Thyroid gland (tissue), 4 donors: ENCODE measurements around the gene AOAH. TPM values are rescaled to one million over a fixed set of nuclear protein-coding genes. Genes with fewer than 3 reads are reported as not detected.
"Not testable (repeated sequence)": the region's sequence is repeated elsewhere in the genome, so short reads cannot be mapped to it uniquely, and the experiment has no call there.

Experiments
- DNase-seq, 2 donors: peaks; one replicate each; pipeline ENCODE4 v3.0.0-alpha.2; 2019
- H3K27ac ChIP-seq, 3 donors: fragments of 200-600 bp; sonication (generic); 1 replicate in 2 of 3; 2 replicates in 1 of 3; pipeline ENCODE4 v1.5.1; 2016 to 2019; ENCODE audit warnings: mild to moderate bottlenecking in 1 of 3, moderate library complexity in 1 of 3
- H3K27me3 ChIP-seq: fragments of 200-600 bp; sonication (generic); one replicate; pipeline ENCODE4 v1.5.1; 2019
- H3K36me3 ChIP-seq, 2 donors: fragments of 200-600 bp; sonication (generic); one replicate each; pipeline ENCODE4 v1.5.1; 2016 to 2019
- H3K4me1 ChIP-seq, 2 donors: fragments of 200-600 bp; sonication (generic); one replicate each; pipeline ENCODE4 v1.5.1; 2017 to 2019
- H3K4me3 ChIP-seq, 3 donors: fragments of 200-600 bp; sonication (generic); replicated peaks in 1 of 3; 1 replicate in 2 of 3; 2 replicates in 1 of 3; pipeline ENCODE4 v1.5.1; 2016; ENCODE audit warnings: mild to moderate bottlenecking in 1 of 3
- H3K9me3 ChIP-seq: fragments of 200-600 bp; sonication (generic); one replicate; pipeline ENCODE4 v1.5.1; 2017
- CTCF ChIP-seq, 6 experiments: fragments of 200-600 bp in 3 of 6; fragments of 450-650 bp in 3 of 6; sonication (generic) in 3 of 6; IDR thresholded peaks; one replicate each; pipeline ENCODE4 v1.5.1; 2016 to 2019; ENCODE audit warnings: antibody characterized with exemption in 6 of 6, mild to moderate bottlenecking in 2 of 6, inconsistent platforms in 1 of 6, moderate library complexity in 1 of 6
- POLR2A ChIP-seq, 2 donors: fragments of 450-650 bp; IDR thresholded peaks; one replicate each; pipeline ENCODE4 v1.6.1; 2017; ENCODE audit warnings: antibody characterized with exemption in 2 of 2, mild to moderate bottlenecking in 2 of 2, moderate library complexity in 1 of 2
- WGBS, 2 donors: methylation state at CpG; one replicate each; pipeline ENCODE4 v1.1.5; 2017; 5-methylcytosine and 5-hydroxymethylcytosine counted together
- intact Hi-C: fragments of 100-400 bp; cut with DNase I; formaldehyde crosslinking; loops from one replicate; pipeline ENCODE4 v1.15.1; 2023
- total RNA-seq, 4 donors: library from RNA; depleted of rRNA; stranded (reverse); fragments of >200 nt; gene quantifications; one replicate each; pipeline ENCODE4 v1.2.3, GENCODE V29; 2016

The AOAH gene
- total RNA-seq, 4 donors from 2014 or later: 7.4 to 26.7 (median 12.4) TPM

- no peaks in the 10 kb centered on the region for H3K36me3 ChIP-seq
- no peak overlapping the region for H3K4me3 ChIP-seq
- 78 to 95% methylated on average over 2 of the region's 2 CpGs for WGBS, 2 donors
- TF ChIP-seq CTCF (IDR thresholded peaks at IDR 0.05) (no peak), POLR2A (IDR thresholded peaks at IDR 0.05) (no peak)
- H3K27ac ChIP-seq: no peak overlapping the region
- intact Hi-C loops: no loop called here
- no peaks in the 10 kb centered on the region for H3K9me3 ChIP-seq
- DNase-seq: no peak
- H3K27me3 ChIP-seq: no peaks in the 10 kb centered on the region
- H3K4me1 ChIP-seq: no peaks in the 10 kb centered on the region
Observed at GRCh38 chr7:36724996-36725395, 702 bp upstream of the AOAH start.

- no peaks in the 10 kb centered on the region for H3K36me3 ChIP-seq
- WGBS, 2 donors: 87 to 89% methylated on average over 4 of the region's 4 CpGs
- DNase-seq: no peak
- no peak overlapping the region for H3K27ac ChIP-seq
- intact Hi-C loops: no loop called here
- H3K9me3 ChIP-seq: no peaks in the 10 kb centered on the region
- TF ChIP-seq CTCF (IDR thresholded peaks at IDR 0.05) (no peak), POLR2A (IDR thresholded peaks at IDR 0.05) (no peak)
- no peaks in the 10 kb centered on the region for H3K27me3 ChIP-seq
- H3K4me3 ChIP-seq: no peak overlapping the region
- no peaks in the 10 kb centered on the region for H3K4me1 ChIP-seq
Observed at GRCh38 chr7:36723291-36723690, 1.0 kb downstream of the AOAH start.

GRCh38 chr7:36719083-36719632 is 5.1 kb downstream of the AOAH start:
- WGBS, 2 donors: 81 to 83% methylated on average over 3 of the region's 3 CpGs
- intact Hi-C loops: no loop called here
- Histone ChIP-seq H3K27me3 (no peaks in the 10 kb centered on the region), H3K4me3 (no peak overlapping the region), H3K9me3 (no peaks in the 10 kb centered on the region), H3K4me1 (no peaks in the 10 kb centered on the region), H3K27ac (no peak overlapping the region), H3K36me3 (no peaks in the 10 kb centered on the region)
- no peak for TF ChIP-seq CTCF (IDR thresholded peaks at IDR 0.05)
- no peak for TF ChIP-seq POLR2A (IDR thresholded peaks at IDR 0.05)
- no peak for DNase-seq

GRCh38 chr7:36717586-36717985 is 6.7 kb downstream of the AOAH start:
- 88 to 90% methylated on average over 3 of the region's 3 CpGs for WGBS, 2 donors
- DNase-seq: no peak
- H3K9me3 ChIP-seq: no peaks in the 10 kb centered on the region
- no peak overlapping the region for H3K27ac ChIP-seq
- no peak for TF ChIP-seq POLR2A (IDR thresholded peaks at IDR 0.05)
- TF ChIP-seq CTCF (IDR thresholded peaks at IDR 0.05): no peak
- H3K4me1 ChIP-seq: no peaks in the 10 kb centered on the region
- intact Hi-C loops: no loop called here
- no peaks in the 10 kb centered on the region for H3K36me3 ChIP-seq
- no peaks in the 10 kb centered on the region for H3K27me3 ChIP-seq
- no peak overlapping the region for H3K4me3 ChIP-seq

- H3K36me3 ChIP-seq, H3K4me1 ChIP-seq, intact Hi-C loops, H3K27me3 ChIP-seq, H3K9me3 ChIP-seq, DNase-seq, H3K27ac ChIP-seq, H3K4me3 ChIP-seq: not testable (repeated sequence)
- WGBS, 2 donors: 84 to 90% methylated on average over 8 of the region's 8 CpGs
Observed at GRCh38 chr7:36716802-36717201, 7.5 kb downstream of the AOAH start.

- no peaks in the 10 kb centered on the region for H3K36me3 ChIP-seq
- no peaks in the 10 kb centered on the region for H3K4me1 ChIP-seq
- H3K27me3 ChIP-seq: no peaks in the 10 kb centered on the region
- WGBS, 2 donors: 72 to 84% methylated on average over 5 of the region's 5 CpGs
- no peak for DNase-seq
- no peaks in the 10 kb centered on the region for H3K9me3 ChIP-seq
- H3K27ac ChIP-seq: no peak overlapping the region
- TF ChIP-seq POLR2A (IDR thresholded peaks at IDR 0.05) (no peak), CTCF (IDR thresholded peaks at IDR 0.05) (no peak)
- intact Hi-C loops: no loop called here
- H3K4me3 ChIP-seq: no peak overlapping the region
Observed at GRCh38 chr7:36712015-36712414, 12.3 kb downstream of the AOAH start.
